Measurements from ENCODE around the gene GALNT8. TPM values are rescaled to one million over a fixed set of nuclear protein-coding genes. Genes with fewer than 3 reads are reported as not detected.

Gene GALNT8
- total and polyA plus RNA-seq, 2 of the 8 experiments (the other 6 are each of a cell fraction or from before 2014, with no cell fraction given): 4.7 to 8.3 TPM

- DNase-seq (ENCODE audit: low read depth in 1 of 2, low spot score in 2 of 2): no peak
- Histone ChIP-seq H3K27ac (ENCODE audit: low read depth, low read length) (no peak overlapping the region), H4K5ac (ENCODE audit: insufficient read length, low read depth, low read length) (no peak overlapping the region), H3K27me3 (replicated peaks in 1 of 4; ENCODE audit: control insufficient read depth in 3 of 4, extremely low read depth in 1 of 4, insufficient read depth in 3 of 4, low read length in 3 of 4) (no peaks in the 10 kb centered on the region), H2AK5ac (ENCODE audit: low read depth, low read length) (no peak overlapping the region), H3K14ac (ENCODE audit: insufficient read length) (no peak overlapping the region), H2BK12ac (ENCODE audit: low read depth, low read length) (no peak overlapping the region), H2BK20ac (ENCODE audit: low read length) (no peak overlapping the region), H3K9me3 (ENCODE audit: insufficient read depth in 2 of 2, low read depth in 1 of 2, low read length in 1 of 2) (no peaks in the 10 kb centered on the region), H3K9ac (replicated peaks in 1 of 4; ENCODE audit: extremely low read depth in 1 of 4, low read depth in 3 of 4, low read length in 3 of 4) (no peak overlapping the region; a peak in 1 of 7 replicates), H4K20me1 (replicated peaks in 1 of 2; ENCODE audit: control insufficient read depth in 1 of 2, insufficient read depth in 2 of 2, low read length in 2 of 2) (no peaks in the 10 kb centered on the region), H4K91ac (replicated peaks; ENCODE audit: insufficient read length, low read length) (no peak overlapping the region), H3K4me1 (replicated peaks in 1 of 4; ENCODE audit: control insufficient read depth in 3 of 4, insufficient read depth in 4 of 4, low read length in 3 of 4) (peaks cover 0 to 3% (median 2%) of the 10 kb centered on the region in 4 experiments; a peak in 3 of 7 replicates), H2BK120ac (replicated peaks; ENCODE audit: low read depth, low read length) (no peak overlapping the region), H3K79me2 (ENCODE audit: control insufficient read depth in 1 of 2, insufficient read depth in 2 of 2, low read length in 2 of 2) (no peaks in the 10 kb centered on the region), H3K79me1 (ENCODE audit: low read depth, low read length) (no peaks in the 10 kb centered on the region), H3K36me3 (ENCODE audit: control insufficient read depth in 2 of 4, insufficient read depth in 4 of 4, low read length in 3 of 4) (peaks cover 0 to 3% (median 0%) of the 10 kb centered on the region in 4 experiments; a peak in 1 of 8 replicates), H3K4me2 (ENCODE audit: insufficient read depth in 1 of 2, low read depth in 2 of 2, low read length in 2 of 2) (0 out of 4 replicates have a peak overlapping the region, but pooled peaks of 1 of the 2 experiments have one; percentile 11), H3K18ac (ENCODE audit: extremely low read depth, low read length) (no peak overlapping the region), H3K23ac (ENCODE audit: insufficient read length) (no peak overlapping the region), H3K56ac (replicated peaks; ENCODE audit: insufficient read length, low read depth, low read length) (no peak overlapping the region), H3K4ac (replicated peaks; ENCODE audit: insufficient read length, low read depth, low read length) (no peak overlapping the region), H3K4me3 (ENCODE audit: extremely low read depth in 1 of 4, insufficient read depth in 2 of 4, low read depth in 3 of 4, low read length in 4 of 4) (no peak overlapping the region), H2AFZ (ENCODE audit: low read length) (peak overlapping the region; percentile 95; the same call in 1 of the 2 replicates), H2BK5ac (ENCODE audit: low read depth, low read length) (no peak overlapping the region), H2BK15ac (ENCODE audit: low read length) (no peak overlapping the region), H4K8ac (ENCODE audit: extremely low read depth, insufficient read depth, low read length) (no peak overlapping the region), H3K23me2 (ENCODE audit: low read depth, low read length) (no peaks in the 10 kb centered on the region)
- TF ChIP-seq RAD21 (IDR thresholded peaks at IDR 0.05 in 1 of 2, conservative IDR thresholded peaks at IDR 0.05 in 1 of 2; ENCODE audit: low read depth in 2 of 2, low read length in 2 of 2): 0 out of 4 replicates have a peak, but pooled peaks of 1 of the 2 experiments have one; percentile 3
- TF ChIP-seq KDM5A (IDR thresholded peaks at IDR 0.05; ENCODE audit: low read length): no peak
- ChIA-PET CTCF (ENCODE audit: partially characterized antibody) (interaction anchor here (0.6 to 5.2 kb wide), 16 partner anchors 9 to 1429 kb away, joined by 3 to 22 read pairs (median 4); no protein-coding TSS in a partner anchor), POLR2A (ENCODE audit: partially characterized antibody) (interaction anchor here (1.3 kb wide), 2 partner anchors 9 to 17 kb away, joined by 3 to 6 read pairs; no protein-coding TSS in a partner anchor)
- WGBS, 2 experiments (ENCODE audit: extremely low coverage in 1 of 2, insufficient coverage in 1 of 2, insufficient read length in 1 of 2, insufficient replicate concordance in 2 of 2, low coverage in 1 of 2, low lambda C conversion rate in 2 of 2, missing lambda C conversion rate in 1 of 2): 90% methylated on average over 7 of the region's 7 CpGs; no CpG with 5 or more reads in 1 of the 2 experiments
- FAIRE-seq: no peak
These were observed 42.6 kb downstream of the GALNT8 start for GRCh38 chr12:4762773-4763172.

Data from H1 (cell line).